Endothelial cell of umbilical vein (primary cell): Measurements from ENCODE around the gene PTPN6. TPM values are rescaled to one million over a fixed set of nuclear protein-coding genes. Genes with fewer than 3 reads are reported as not detected.
A peak's percentile ranks its signal among the peaks of the same experiment; 100 is the strongest.

Experiments
- BruUV-seq: library from RNA; stranded (reverse); fragments of 400-500 nt; replicated peaks from 2 replicates; lab custom pipeline; 2021; lab: Mats Ljungman, UMichigan
- CTCF ChIA-PET: fragments of 300-600, 350-600 bp; sonication (Branson Sonifier 250); formaldehyde crosslinking; loops from one replicate; lab custom pipeline; 2021; ENCODE audit warnings: antibody characterized with exemption, inconsistent platforms; lab: Charles Lee
- POLR2A ChIA-PET: fragments of 300-600, 350-600 bp; sonication (Branson Sonifier 250); formaldehyde crosslinking; loops from one replicate; lab custom pipeline; 2021; ENCODE audit warnings: antibody characterized with exemption, inconsistent platforms; lab: Charles Lee
- DNase-seq: peaks from one replicate; pipeline ENCODE4 v3.0.0-alpha.2; 2011; ENCODE audit warnings: low read depth, low spot score
- FAIRE-seq: peaks from 2 replicates; lab custom pipeline; 2011; peaks lifted over from hg19 to GRCh38; lab: Jason Lieb, UNC
- H2AFZ ChIP-seq: 2 replicates; pipeline ENCODE4 v1.6.0; 2012; ENCODE audit warnings: low read depth, low read length, control low read depth, inconsistent platforms
- H3K27ac ChIP-seq: 2 replicates; pipeline ENCODE4 v1.5.1; 2011; ENCODE audit warnings: low read depth, mild to moderate bottlenecking, control low read depth, low read length, moderate library complexity; ENCODE audit not compliant: insufficient read depth
- H3K27me3 ChIP-seq, 2 experiments: 2 replicates each; pipeline versions ENCODE4 v1.6.0 to v1.6.1; 2011; ENCODE audit warnings: low read length in 2 of 2, mixed read lengths in 1 of 2; ENCODE audit not compliant: control insufficient read depth in 2 of 2, insufficient read depth in 2 of 2
- H3K36me3 ChIP-seq, 2 experiments: 2 replicates in 1 of 2; 3 replicates in 1 of 2; pipeline ENCODE4 v1.5.1; 2011; ENCODE audit warnings: low read length in 2 of 2, mild to moderate bottlenecking in 1 of 2, moderate library complexity in 1 of 2; ENCODE audit not compliant: control insufficient read depth in 2 of 2, insufficient read depth in 2 of 2; ENCODE audit errors: extremely low read depth in 1 of 2
- H3K4me1 ChIP-seq: 3 replicates; pipeline ENCODE4 v1.5.1; 2011; ENCODE audit warnings: mild to moderate bottlenecking, low read length; ENCODE audit not compliant: control insufficient read depth, insufficient read depth; ENCODE audit errors: extremely low read depth
- H3K4me2 ChIP-seq: 2 replicates; pipeline ENCODE4 v1.6.1; 2011; ENCODE audit warnings: low read length, control low read depth, mixed read lengths; ENCODE audit not compliant: insufficient read depth
- H3K4me3 ChIP-seq, 3 experiments: fragments of 200-600 bp in 1 of 3; sonication (generic), shearing (Covaris generic) in 1 of 3; replicated peaks in 1 of 3; 2 replicates each; pipeline ENCODE4 v1.5.1; 2011 to 2016; ENCODE audit warnings: control low read depth in 3 of 3, low read length in 3 of 3, mild to moderate bottlenecking in 2 of 3, inconsistent platforms in 1 of 3, low read depth in 1 of 3, moderate library complexity in 1 of 3; ENCODE audit not compliant: insufficient read depth in 1 of 3
- H3K79me2 ChIP-seq: 2 replicates; pipeline ENCODE4 v1.6.0; 2012; ENCODE audit warnings: low read length, inconsistent platforms; ENCODE audit not compliant: control insufficient read depth, insufficient read depth
- H3K9ac ChIP-seq: replicated peaks from 2 replicates; pipeline ENCODE3; 2011; ENCODE audit warnings: low read length, control low read depth; ENCODE audit not compliant: insufficient read depth; ENCODE audit errors: extremely low read depth
- H3K9me1 ChIP-seq: replicated peaks from 3 replicates; pipeline ENCODE4 v1.6.0; 2011; ENCODE audit warnings: mild to moderate bottlenecking, low read length; ENCODE audit not compliant: control insufficient read depth, insufficient read depth; ENCODE audit errors: extremely low read depth
- H3K9me3 ChIP-seq: replicated peaks from 2 replicates; pipeline ENCODE4 v1.5.1; 2012; ENCODE audit warnings: low read length, inconsistent platforms; ENCODE audit not compliant: control insufficient read depth, insufficient read depth
- H4K20me1 ChIP-seq: replicated peaks from 2 replicates; pipeline ENCODE3; 2011; ENCODE audit warnings: mild to moderate bottlenecking, low read length; ENCODE audit not compliant: control insufficient read depth, insufficient read depth; ENCODE audit errors: extremely low read depth
- EZH2 ChIP-seq: IDR thresholded peaks from 2 replicates; pipeline ENCODE4 v1.6.1; 2012; ENCODE audit warnings: borderline replicate concordance, low read depth, mild to moderate bottlenecking, moderate library complexity, low read length, inconsistent platforms; ENCODE audit not compliant: severe bottlenecking
- FOS ChIP-seq: IDR thresholded peaks from 2 replicates; pipeline ENCODE4 v1.6.1; 2011; ENCODE audit warnings: mild to moderate bottlenecking, low read length, moderate library complexity, borderline replicate concordance; ENCODE audit not compliant: insufficient read depth
- GATA2 ChIP-seq: IDR thresholded peaks from 2 replicates; pipeline ENCODE4 v1.7.0; 2011; ENCODE audit warnings: low read depth, mild to moderate bottlenecking, moderate library complexity, mixed read lengths, low read length; ENCODE audit not compliant: insufficient read length, insufficient read depth
- MYC ChIP-seq: IDR thresholded peaks from one replicate; pipeline ENCODE4 v1.6.1; 2011; ENCODE audit warnings: mild to moderate bottlenecking, low read depth, low read length
- POLR2A ChIP-seq: IDR thresholded peaks from 2 replicates; pipeline ENCODE4 v1.6.1; 2012; ENCODE audit warnings: low read depth, mild to moderate bottlenecking, control low read depth, low read length
- POLR2AphosphoS5 ChIP-seq: IDR thresholded peaks from 2 replicates; pipeline ENCODE4 v1.6.1; 2012; ENCODE audit warnings: low read depth, mild to moderate bottlenecking, control low read depth, low read length, moderate library complexity; ENCODE audit not compliant: insufficient read depth
- dilution Hi-C: fragments of 300-500 bp; cut with MboI; formaldehyde crosslinking; loops from one replicate; pipeline ENCODE4 v1.15.0; 2019; ENCODE audit warnings: low sequenced_read_pairs; ENCODE audit not compliant: extremely low pct_ligation_motif_present
- intact Hi-C: fragments of 100-400 bp; cut with micrococcal nuclease; formaldehyde crosslinking; loops from one replicate; pipeline ENCODE4 v1.10.0; 2022
- polyA plus RNA-seq, 4 experiments: library from polyadenylated mRNA; depleted of rRNA in 3 of 4; stranded (reverse) in 3 of 4; unstranded in 1 of 4; fragments of >200 nt; gene quantifications; 2 replicates each; pipeline versions ENCODE4 v1.2.1 to v1.2.3, GENCODE V29; 2011 to 2012; ENCODE audit warnings: missing spikeins in 1 of 4
- total RNA-seq: library from RNA; stranded (reverse); gene quantifications from 2 replicates; pipeline ENCODE4 v1.2.3, GENCODE V29; 2021
- TF ChIP-seq, protein P1 (sequence below), 2 donors: IDR thresholded peaks; 1 replicate in 1 of 2; 2 replicates in 1 of 2; pipeline ENCODE4 v1.5.1; 2011; ENCODE audit warnings: low read length in 2 of 2, mild to moderate bottlenecking in 2 of 2, moderate library complexity in 2 of 2, control low read depth in 1 of 2, inconsistent platforms in 1 of 2, low read depth in 1 of 2; ENCODE audit not compliant: insufficient read depth in 1 of 2; ENCODE audit errors: extremely low read depth in 1 of 2
- TF ChIP-seq, protein P2 (sequence below): IDR thresholded peaks from 2 replicates; pipeline ENCODE4 v1.6.1; 2011; ENCODE audit not compliant: insufficient read depth, insufficient read length

PTPN6 gene
- total and polyA plus RNA-seq, 2 donors (not counting 3 experiments of a cell fraction or from before 2014, with no cell fraction given) = 0.25 to 1.6 TPM

DNA sequence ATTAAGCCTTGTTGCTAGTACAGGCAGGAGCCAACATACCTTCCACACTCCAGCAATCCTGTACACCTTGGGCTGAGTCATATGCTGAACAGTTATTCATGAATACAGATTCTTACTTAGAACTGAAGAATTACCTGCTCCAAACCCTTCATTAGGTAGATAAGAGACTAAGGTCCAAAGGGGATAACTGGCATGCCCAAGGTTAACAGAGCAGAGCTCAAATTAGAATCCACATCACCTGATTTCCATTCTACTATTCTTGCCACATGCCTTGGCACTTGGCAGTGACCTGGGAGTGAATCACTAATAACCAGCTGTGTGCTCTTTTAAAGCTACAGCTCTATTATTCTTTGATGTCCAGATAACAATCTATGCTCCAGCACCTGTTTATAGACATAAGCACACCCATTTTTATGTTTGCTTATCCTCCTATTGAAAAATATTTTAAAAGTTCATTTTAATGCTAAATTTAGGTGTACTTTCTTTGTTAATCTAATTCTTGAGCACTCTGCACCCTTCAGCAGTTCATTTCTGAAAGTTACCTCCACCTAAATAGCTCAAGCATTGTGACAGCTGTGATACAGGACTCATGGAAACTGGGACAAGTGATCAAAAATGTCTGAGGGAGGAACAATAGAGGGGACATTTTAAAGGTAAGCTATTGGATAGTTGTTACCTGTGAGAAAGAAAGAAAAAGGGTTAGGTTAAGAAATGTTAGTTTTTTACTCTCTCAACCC is 47.7 kb downstream of the PTPN6 start:
- H3K36me3 ChIP-seq = no peaks in the 10 kb centered on the region

More for the DNA sequence above, 47.7 kb downstream of the PTPN6 start:
- FAIRE-seq = no peak
- Histone ChIP-seq H2AFZ (no peak overlapping the region), H4K20me1 (no peaks in the 10 kb centered on the region), H3K9me1 (no peaks in the 10 kb centered on the region), H3K4me3 (no peak overlapping the region), H3K27me3 (no peaks in the 10 kb centered on the region), H3K4me2 (no peak overlapping the region), H3K79me2 (no peaks in the 10 kb centered on the region), H3K9me3 (no peaks in the 10 kb centered on the region), H3K4me1 (no peaks in the 10 kb centered on the region), H3K9ac (no peak overlapping the region), H3K27ac (no peak overlapping the region)
- intact Hi-C loops (no loop called here), dilution Hi-C loops (no loop called here)
- no peak for DNase-seq
- ChIA-PET CTCF (interaction anchor here (0.6 to 1.6 kb wide), 4 partner anchors 9 to 146 kb away, joined by 3 to 4 read pairs (median 3); no protein-coding TSS in a partner anchor), POLR2A (interaction anchor here (0.7 kb wide), 1 partner anchor 9 kb away, joined by 3 read pairs; no protein-coding TSS in a partner anchor)
- no TSS peak for BruUV-seq
- no peak for TF ChIP-seq MYC
- TF ChIP-seq GATA2 = peak; percentile 24
- no peak for TF ChIP-seq POLR2AphosphoS5
- no peak for TF ChIP-seq EZH2
- TF ChIP-seq, protein P1, sequence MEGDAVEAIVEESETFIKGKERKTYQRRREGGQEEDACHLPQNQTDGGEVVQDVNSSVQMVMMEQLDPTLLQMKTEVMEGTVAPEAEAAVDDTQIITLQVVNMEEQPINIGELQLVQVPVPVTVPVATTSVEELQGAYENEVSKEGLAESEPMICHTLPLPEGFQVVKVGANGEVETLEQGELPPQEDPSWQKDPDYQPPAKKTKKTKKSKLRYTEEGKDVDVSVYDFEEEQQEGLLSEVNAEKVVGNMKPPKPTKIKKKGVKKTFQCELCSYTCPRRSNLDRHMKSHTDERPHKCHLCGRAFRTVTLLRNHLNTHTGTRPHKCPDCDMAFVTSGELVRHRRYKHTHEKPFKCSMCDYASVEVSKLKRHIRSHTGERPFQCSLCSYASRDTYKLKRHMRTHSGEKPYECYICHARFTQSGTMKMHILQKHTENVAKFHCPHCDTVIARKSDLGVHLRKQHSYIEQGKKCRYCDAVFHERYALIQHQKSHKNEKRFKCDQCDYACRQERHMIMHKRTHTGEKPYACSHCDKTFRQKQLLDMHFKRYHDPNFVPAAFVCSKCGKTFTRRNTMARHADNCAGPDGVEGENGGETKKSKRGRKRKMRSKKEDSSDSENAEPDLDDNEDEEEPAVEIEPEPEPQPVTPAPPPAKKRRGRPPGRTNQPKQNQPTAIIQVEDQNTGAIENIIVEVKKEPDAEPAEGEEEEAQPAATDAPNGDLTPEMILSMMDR (IDR thresholded peaks at IDR 0.05; ENCODE audit: extremely low read depth in 1 of 2, insufficient read depth in 1 of 2, low read depth in 1 of 2, low read length in 2 of 2) = no peak
- TF ChIP-seq FOS = no peak
- no peak for TF ChIP-seq POLR2A
- TF ChIP-seq, protein P2, sequence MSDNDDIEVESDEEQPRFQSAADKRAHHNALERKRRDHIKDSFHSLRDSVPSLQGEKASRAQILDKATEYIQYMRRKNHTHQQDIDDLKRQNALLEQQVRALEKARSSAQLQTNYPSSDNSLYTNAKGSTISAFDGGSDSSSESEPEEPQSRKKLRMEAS = no peak
